ENCODE measurements around the gene TRPM2.
"Not testable (repeated sequence)": the region's sequence is repeated elsewhere in the genome, so short reads cannot be mapped to it uniquely, and the experiment has no call there.

Gene TRPM2

GRCh38 chr21:44392916-44393315 lies 39.5 kb downstream of the TRPM2 start:
- TF ChIP-seq CTCF (IDR thresholded peaks at IDR 0.05; ENCODE audit: borderline replicate concordance, insufficient read depth, low read depth, low read length): no peak
- no peak overlapping the region for H3K4me3 ChIP-seq (ENCODE audit: low read depth, low read length)

GRCh38 chr21:44394733-44395132 lies 41.3 kb downstream of the TRPM2 start:
- no peak for TF ChIP-seq CTCF (IDR thresholded peaks at IDR 0.05; ENCODE audit: borderline replicate concordance, insufficient read depth, low read depth, low read length)
- no peak overlapping the region for H3K4me3 ChIP-seq (ENCODE audit: low read depth, low read length)

- H3K4me3 ChIP-seq (ENCODE audit: low read depth, low read length): no peak overlapping the region
- TF ChIP-seq CTCF (IDR thresholded peaks at IDR 0.05; ENCODE audit: borderline replicate concordance, insufficient read depth, low read depth, low read length): no peak
These were observed 41.8 kb downstream of the TRPM2 start for GRCh38 chr21:44395260-44395659.

GRCh38 chr21:44396803-44397202 lies 43.4 kb downstream of the TRPM2 start:
- H3K4me3 ChIP-seq (ENCODE audit: low read depth, low read length): not testable (repeated sequence)

GRCh38 chr21:44397431-44398031 lies 44.1 kb downstream of the TRPM2 start:
- TF ChIP-seq CTCF (IDR thresholded peaks at IDR 0.05; ENCODE audit: borderline replicate concordance, insufficient read depth, low read depth, low read length): no peak
- H3K4me3 ChIP-seq (ENCODE audit: low read depth, low read length): no peak overlapping the region

- H3K4me3 ChIP-seq (ENCODE audit: low read depth, low read length): no peak overlapping the region
- no peak for TF ChIP-seq CTCF (IDR thresholded peaks at IDR 0.05; ENCODE audit: borderline replicate concordance, insufficient read depth, low read depth, low read length)
These were observed 45.1 kb downstream of the TRPM2 start for GRCh38 chr21:44398499-44398898.

GRCh38 chr21:44399151-44399954 lies 45.9 kb downstream of the TRPM2 start:
- no peak for TF ChIP-seq CTCF (IDR thresholded peaks at IDR 0.05; ENCODE audit: borderline replicate concordance, insufficient read depth, low read depth, low read length)
- H3K4me3 ChIP-seq (ENCODE audit: low read depth, low read length): no peak overlapping the region

Measured in GM12875 (cell line).